IMR-90 (cell line): ENCODE results near the gene GMPPA.

Experiments used
- BHLHE40 ChIP-seq: fragments of 150-350 bp; IDR thresholded peaks from 2 replicates; pipeline ENCODE4 v1.6.1; 2016; ENCODE audit warnings: mild to moderate bottlenecking, low read depth, low read length
- CHD1 ChIP-seq: IDR thresholded peaks from 2 replicates; pipeline ENCODE4 v1.6.1; 2012; ENCODE audit warnings: low read depth, low read length, improper control_type of control experiment
- MAFK ChIP-seq: IDR thresholded peaks from 2 replicates; pipeline ENCODE4 v1.6.1; 2012; ENCODE audit warnings: low read depth, low read length, improper control_type of control experiment
- MAZ ChIP-seq: IDR thresholded peaks from 2 replicates; pipeline ENCODE4 v1.6.1; 2012; ENCODE audit warnings: low read depth, mild to moderate bottlenecking, low read length, improper control_type of control experiment, moderate library complexity, borderline replicate concordance
- POLR2A ChIP-seq: IDR thresholded peaks from 2 replicates; pipeline ENCODE4 v1.6.1; 2012; ENCODE audit warnings: mild to moderate bottlenecking, low read depth, low read length
- RAD21 ChIP-seq: IDR thresholded peaks from 2 replicates; pipeline ENCODE4 v1.6.1; 2012; ENCODE audit warnings: low read length, improper control_type of control experiment
- SMC3 ChIP-seq: fragments of 150-350 bp; IDR thresholded peaks from 2 replicates; pipeline ENCODE4 v1.6.1; 2016; ENCODE audit warnings: low read depth, mild to moderate bottlenecking, antibody characterized with exemption, low read length, moderate library complexity
- TF ChIP-seq, protein P1 (sequence below): conservative IDR thresholded peaks from 2 replicates; pipeline ENCODE4 v1.5.1; 2012; ENCODE audit warnings: mild to moderate bottlenecking, low read depth, low read length, improper control_type of control experiment
- TF ChIP-seq, protein P2 (sequence below): fragments of 150-350 bp; IDR thresholded peaks from 2 replicates; pipeline ENCODE4 v1.6.1; 2017; ENCODE audit warnings: mild to moderate bottlenecking, antibody characterized with exemption, low read length, low read depth

DNA sequence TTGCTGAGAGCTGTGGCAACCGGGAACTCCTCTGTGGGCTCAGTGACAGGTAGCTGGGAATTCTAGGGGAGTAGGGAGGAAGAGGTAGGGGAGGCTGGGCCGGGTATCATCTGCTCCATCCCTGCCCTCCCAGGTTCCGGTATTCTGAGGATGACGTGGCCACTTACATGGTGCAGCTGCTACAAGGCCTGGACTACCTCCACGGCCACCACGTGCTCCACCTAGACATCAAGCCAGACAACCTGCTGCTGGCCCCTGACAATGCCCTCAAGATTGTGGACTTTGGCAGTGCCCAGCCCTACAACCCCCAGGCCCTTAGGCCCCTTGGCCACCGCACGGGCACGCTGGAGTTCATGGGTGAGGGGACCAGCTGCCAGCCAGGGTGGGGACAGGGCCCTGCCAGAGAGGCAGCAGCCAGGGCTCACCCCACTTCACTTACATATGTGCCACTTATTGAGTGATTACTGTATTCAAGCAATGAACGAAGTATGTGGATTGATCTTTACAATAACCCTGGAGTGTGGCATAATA is 8.0 kb upstream of the GMPPA start:
- TF ChIP-seq POLR2A (no peak), RAD21 (no peak), BHLHE40 (no peak), MAFK (no peak), CHD1 (no peak), SMC3 (no peak), MAZ (no peak)
- TF ChIP-seq, protein P1, sequence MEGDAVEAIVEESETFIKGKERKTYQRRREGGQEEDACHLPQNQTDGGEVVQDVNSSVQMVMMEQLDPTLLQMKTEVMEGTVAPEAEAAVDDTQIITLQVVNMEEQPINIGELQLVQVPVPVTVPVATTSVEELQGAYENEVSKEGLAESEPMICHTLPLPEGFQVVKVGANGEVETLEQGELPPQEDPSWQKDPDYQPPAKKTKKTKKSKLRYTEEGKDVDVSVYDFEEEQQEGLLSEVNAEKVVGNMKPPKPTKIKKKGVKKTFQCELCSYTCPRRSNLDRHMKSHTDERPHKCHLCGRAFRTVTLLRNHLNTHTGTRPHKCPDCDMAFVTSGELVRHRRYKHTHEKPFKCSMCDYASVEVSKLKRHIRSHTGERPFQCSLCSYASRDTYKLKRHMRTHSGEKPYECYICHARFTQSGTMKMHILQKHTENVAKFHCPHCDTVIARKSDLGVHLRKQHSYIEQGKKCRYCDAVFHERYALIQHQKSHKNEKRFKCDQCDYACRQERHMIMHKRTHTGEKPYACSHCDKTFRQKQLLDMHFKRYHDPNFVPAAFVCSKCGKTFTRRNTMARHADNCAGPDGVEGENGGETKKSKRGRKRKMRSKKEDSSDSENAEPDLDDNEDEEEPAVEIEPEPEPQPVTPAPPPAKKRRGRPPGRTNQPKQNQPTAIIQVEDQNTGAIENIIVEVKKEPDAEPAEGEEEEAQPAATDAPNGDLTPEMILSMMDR, result no peak
- TF ChIP-seq, protein P2, sequence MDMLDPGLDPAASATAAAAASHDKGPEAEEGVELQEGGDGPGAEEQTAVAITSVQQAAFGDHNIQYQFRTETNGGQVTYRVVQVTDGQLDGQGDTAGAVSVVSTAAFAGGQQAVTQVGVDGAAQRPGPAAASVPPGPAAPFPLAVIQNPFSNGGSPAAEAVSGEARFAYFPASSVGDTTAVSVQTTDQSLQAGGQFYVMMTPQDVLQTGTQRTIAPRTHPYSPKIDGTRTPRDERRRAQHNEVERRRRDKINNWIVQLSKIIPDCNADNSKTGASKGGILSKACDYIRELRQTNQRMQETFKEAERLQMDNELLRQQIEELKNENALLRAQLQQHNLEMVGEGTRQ, result no peak
